ENCODE measurements around the gene RAB20. TPM values are rescaled to one million over a fixed set of nuclear protein-coding genes. Genes with fewer than 3 reads are reported as not detected.

Gene RAB20
- total and polyA plus RNA-seq, 9 donors, result 14.5 to 32.6 (median 22.0) TPM

- H3K4me3 ChIP-seq, result no peak overlapping the region
- DNase-seq, result no peak
- peaks cover 9% of the 10 kb centered on the region for H3K4me1 ChIP-seq (ENCODE audit: insufficient read depth)
- no peaks in the 10 kb centered on the region for H3K36me3 ChIP-seq
- no peaks in the 10 kb centered on the region for H3K27me3 ChIP-seq
- H3K9me3 ChIP-seq, result no peaks in the 10 kb centered on the region
- TF ChIP-seq CTCF (IDR thresholded peaks at IDR 0.05), result no peak
- WGBS, 3 donors, result 92 to 95% (median 94%) methylated on average over 31 of the region's 31 CpGs
- no peak overlapping the region for H3K27ac ChIP-seq
- intact Hi-C loops (cut with DNase I), result no loop called here
These were observed 49.9 kb downstream of the RAB20 start for GRCh38 chr13:110511509-110512181.

- TF ChIP-seq CTCF (IDR thresholded peaks at IDR 0.05) (no peak), EP300 (IDR thresholded peaks at IDR 0.05) (no peak), POLR2A (IDR thresholded peaks at IDR 0.05) (no peak)
- H3K36me3 ChIP-seq, result no peaks in the 10 kb centered on the region
- H3K4me1 ChIP-seq (ENCODE audit: insufficient read depth), result peaks cover 9% of the 10 kb centered on the region
- WGBS, 3 donors, result 45 to 56% (median 47%) methylated on average over 18 of the region's 18 CpGs
- DNase-seq, result peak in 2 of 5 donors; percentile 35 to 56
- intact Hi-C loops (cut with DNase I), result no loop called here
- H3K27ac ChIP-seq, result no peak overlapping the region
- no peaks in the 10 kb centered on the region for H3K9me3 ChIP-seq
- no peak overlapping the region for H3K4me3 ChIP-seq
- H3K27me3 ChIP-seq, result no peaks in the 10 kb centered on the region
These were observed 51.3 kb downstream of the RAB20 start for GRCh38 chr13:110509971-110510786.

GRCh38 chr13:110509478-110509926 lies 52.0 kb downstream of the RAB20 start:
- no peak overlapping the region for H3K27ac ChIP-seq
- TF ChIP-seq CTCF (IDR thresholded peaks at IDR 0.05) (no peak), POLR2A (IDR thresholded peaks at IDR 0.05) (no peak), EP300 (IDR thresholded peaks at IDR 0.05) (no peak)
- DNase-seq, result no peak
- no peaks in the 10 kb centered on the region for H3K9me3 ChIP-seq
- intact Hi-C loops (cut with DNase I), result no loop called here
- H3K4me3 ChIP-seq, result no peak overlapping the region
- H3K4me1 ChIP-seq (ENCODE audit: insufficient read depth), result peaks cover 9% of the 10 kb centered on the region
- WGBS, 3 donors, result 45 to 59% (median 52%) methylated on average over 4 of the region's 4 CpGs
- no peaks in the 10 kb centered on the region for H3K36me3 ChIP-seq
- H3K27me3 ChIP-seq, result no peaks in the 10 kb centered on the region

GRCh38 chr13:110507678-110508381 lies 53.7 kb downstream of the RAB20 start:
- Histone ChIP-seq H3K36me3 (no peaks in the 10 kb centered on the region), H3K4me3 (no peak overlapping the region), H3K27ac (peak overlapping the region; percentile 9 to 20), H3K27me3 (no peaks in the 10 kb centered on the region), H3K9me3 (no peaks in the 10 kb centered on the region), H3K4me1 (ENCODE audit: insufficient read depth) (peaks cover 9% of the 10 kb centered on the region)
- DNase-seq, result no peak
- TF ChIP-seq CTCF (IDR thresholded peaks at IDR 0.05) (no peak), EP300 (IDR thresholded peaks at IDR 0.05) (no peak), POLR2A (IDR thresholded peaks at IDR 0.05) (no peak)
- 94 to 97% (median 95%) methylated on average over 23 of the region's 23 CpGs for WGBS, 3 donors
- intact Hi-C loops (cut with DNase I), result no loop called here
